ENCODE data around the gene TMSB10. TPM values are rescaled to one million over a fixed set of nuclear protein-coding genes. Genes with fewer than 3 reads are reported as not detected.
"Not testable (repeated sequence)": the region's sequence is repeated elsewhere in the genome, so short reads cannot be mapped to it uniquely, and the experiment has no call there.

TMSB10 gene
- total RNA-seq, 1 donor from 2014 or later: 3,273 TPM

GRCh38 chr2:84940088-84940470, 34.6 kb downstream of the TMSB10 start:
- no peak overlapping the region for H3K4me3 Mint-ChIP-seq (ENCODE audit: unreplicated experiment)
- DNase-seq: no peak
- no peak for TF ChIP-seq CTCF (IDR thresholded peaks at IDR 0.05; ENCODE audit: partially characterized antibody, unreplicated experiment)
- no peaks in the 10 kb centered on the region for H3K4me1 Mint-ChIP-seq (ENCODE audit: low read depth, unreplicated experiment)
- no peak overlapping the region for H3K27ac Mint-ChIP-seq (ENCODE audit: unreplicated experiment)
- H3K36me3 Mint-ChIP-seq (ENCODE audit: unreplicated experiment): no peaks in the 10 kb centered on the region
- H3K9me3 Mint-ChIP-seq (ENCODE audit: unreplicated experiment): no peaks in the 10 kb centered on the region
- H3K27me3 Mint-ChIP-seq (ENCODE audit: unreplicated experiment): peaks cover 2% of the 10 kb centered on the region

GRCh38 chr2:84940831-84941412, 35.5 kb downstream of the TMSB10 start:
- H3K36me3 Mint-ChIP-seq (ENCODE audit: unreplicated experiment): no peaks in the 10 kb centered on the region
- DNase-seq: no peak
- no peak overlapping the region for H3K4me3 Mint-ChIP-seq (ENCODE audit: unreplicated experiment)
- H3K4me1 Mint-ChIP-seq (ENCODE audit: low read depth, unreplicated experiment): no peaks in the 10 kb centered on the region
- H3K27ac Mint-ChIP-seq (ENCODE audit: unreplicated experiment): no peak overlapping the region
- H3K27me3 Mint-ChIP-seq (ENCODE audit: unreplicated experiment): peaks cover 2% of the 10 kb centered on the region
- TF ChIP-seq CTCF (IDR thresholded peaks at IDR 0.05; ENCODE audit: partially characterized antibody, unreplicated experiment): no peak
- H3K9me3 Mint-ChIP-seq (ENCODE audit: unreplicated experiment): no peaks in the 10 kb centered on the region

- no peaks in the 10 kb centered on the region for H3K9me3 Mint-ChIP-seq (ENCODE audit: unreplicated experiment)
- TF ChIP-seq CTCF (IDR thresholded peaks at IDR 0.05; ENCODE audit: partially characterized antibody, unreplicated experiment): no peak
Measured at GRCh38 chr2:84942166-84942565, 36.7 kb downstream of the TMSB10 start.

GRCh38 chr2:84942964-84943421, 37.5 kb downstream of the TMSB10 start:
- no peak for TF ChIP-seq CTCF (IDR thresholded peaks at IDR 0.05; ENCODE audit: partially characterized antibody, unreplicated experiment)
- Mint-ChIP-seq H3K4me1 (ENCODE audit: low read depth, unreplicated experiment) (no peaks in the 10 kb centered on the region), H3K4me3 (ENCODE audit: unreplicated experiment) (no peak overlapping the region), H3K9me3 (ENCODE audit: unreplicated experiment) (no peaks in the 10 kb centered on the region), H3K27me3 (ENCODE audit: unreplicated experiment) (peaks cover 1% of the 10 kb centered on the region), H3K36me3 (ENCODE audit: unreplicated experiment) (no peaks in the 10 kb centered on the region), H3K27ac (ENCODE audit: unreplicated experiment) (no peak overlapping the region)
- no peak for DNase-seq

More at GRCh38 chr2:84942166-84942565, 36.7 kb downstream of the TMSB10 start:
- Mint-ChIP-seq H3K27ac (ENCODE audit: unreplicated experiment) (no peak overlapping the region), H3K4me1 (ENCODE audit: low read depth, unreplicated experiment) (no peaks in the 10 kb centered on the region), H3K4me3 (ENCODE audit: unreplicated experiment) (no peak overlapping the region), H3K27me3 (ENCODE audit: unreplicated experiment) (peaks cover 2% of the 10 kb centered on the region), H3K36me3 (ENCODE audit: unreplicated experiment) (no peaks in the 10 kb centered on the region)
- DNase-seq: no peak

GRCh38 chr2:84944295-84944909, 38.9 kb downstream of the TMSB10 start:
- Mint-ChIP-seq H3K4me1 (ENCODE audit: low read depth, unreplicated experiment) (no peaks in the 10 kb centered on the region), H3K27me3 (ENCODE audit: unreplicated experiment) (peaks cover 1% of the 10 kb centered on the region), H3K4me3 (ENCODE audit: unreplicated experiment) (no peak overlapping the region), H3K36me3 (ENCODE audit: unreplicated experiment) (no peaks in the 10 kb centered on the region), H3K9me3 (ENCODE audit: unreplicated experiment) (no peaks in the 10 kb centered on the region), H3K27ac (ENCODE audit: unreplicated experiment) (no peak overlapping the region)
- no peak for TF ChIP-seq CTCF (IDR thresholded peaks at IDR 0.05; ENCODE audit: partially characterized antibody, unreplicated experiment)
- DNase-seq: no peak

- DNase-seq; H3K4me3 Mint-ChIP-seq (ENCODE audit: unreplicated experiment); H3K27ac Mint-ChIP-seq (ENCODE audit: unreplicated experiment); H3K36me3 Mint-ChIP-seq (ENCODE audit: unreplicated experiment); H3K4me1 Mint-ChIP-seq (ENCODE audit: low read depth, unreplicated experiment); H3K27me3 Mint-ChIP-seq (ENCODE audit: unreplicated experiment); H3K9me3 Mint-ChIP-seq (ENCODE audit: unreplicated experiment): not testable (repeated sequence)
Measured at GRCh38 chr2:84945838-84946203, 40.4 kb downstream of the TMSB10 start.

Data from glutamatergic neuron (in vitro differentiated cells).